ENCODE data around the gene LRP5. TPM values are rescaled to one million over a fixed set of nuclear protein-coding genes. Genes with fewer than 3 reads are reported as not detected.
"Not testable (repeated sequence)": the region's sequence is repeated elsewhere in the genome, so short reads cannot be mapped to it uniquely, and the experiment has no call there.

LRP5 gene
- total RNA-seq, 4 donors from 2014 or later, result 22.3 to 43.2 (median 33.8) TPM

DNA sequence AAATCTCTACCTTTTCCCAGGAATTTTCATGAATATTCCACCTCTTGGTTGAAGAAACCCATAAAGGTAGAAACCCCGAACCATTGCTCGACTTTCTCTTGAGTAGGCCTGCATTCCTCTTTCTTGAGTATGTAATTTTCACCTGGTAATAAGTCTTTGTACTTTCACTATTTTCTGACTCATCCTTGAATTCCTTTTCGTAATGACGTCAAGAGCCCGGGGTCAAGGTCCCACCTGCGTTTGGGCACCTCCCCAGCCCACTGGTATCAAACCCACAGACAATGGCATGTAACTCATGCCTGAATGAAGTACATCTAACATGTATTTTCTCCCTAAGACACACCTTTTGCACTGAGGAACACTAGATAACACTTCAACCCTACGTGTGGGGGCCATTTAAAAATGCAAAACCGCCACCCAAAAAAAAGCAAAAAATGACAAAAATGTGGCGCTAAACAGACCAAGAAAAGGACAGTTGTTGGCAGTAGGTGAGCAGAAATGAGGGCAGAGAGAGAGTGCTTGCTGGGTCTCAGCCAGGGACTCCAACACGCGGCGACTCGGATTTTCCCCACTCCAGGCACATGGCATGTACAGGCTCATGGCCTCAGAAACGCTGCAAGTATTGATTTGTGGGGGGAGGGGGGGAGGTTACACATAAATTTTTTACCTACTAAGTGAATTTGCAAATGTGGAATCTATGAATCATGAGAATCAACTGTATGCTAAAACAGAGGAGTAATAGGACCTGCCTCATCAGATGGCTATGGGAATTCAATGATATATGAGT is 36.5 kb upstream of the LRP5 start:
- no peak for DNase-seq (ENCODE audit: low spot score in 2 of 2)
- Histone ChIP-seq H3K4me3 (no peak overlapping the region), H3K36me3 (no peaks in the 10 kb centered on the region), H3K27me3 (no peaks in the 10 kb centered on the region), H3K9me3 (no peaks in the 10 kb centered on the region), H3K4me1 (peaks cover 0 to 13% (median 6%) of the 10 kb centered on the region in 4 donors), H3K27ac (no peak overlapping the region)
- WGBS, 2 donors, result 89 to 90% methylated on average over 14 of the region's 14 CpGs
- TF ChIP-seq POLR2A (IDR thresholded peaks at IDR 0.05), result no peak
- TF ChIP-seq, protein P1, sequence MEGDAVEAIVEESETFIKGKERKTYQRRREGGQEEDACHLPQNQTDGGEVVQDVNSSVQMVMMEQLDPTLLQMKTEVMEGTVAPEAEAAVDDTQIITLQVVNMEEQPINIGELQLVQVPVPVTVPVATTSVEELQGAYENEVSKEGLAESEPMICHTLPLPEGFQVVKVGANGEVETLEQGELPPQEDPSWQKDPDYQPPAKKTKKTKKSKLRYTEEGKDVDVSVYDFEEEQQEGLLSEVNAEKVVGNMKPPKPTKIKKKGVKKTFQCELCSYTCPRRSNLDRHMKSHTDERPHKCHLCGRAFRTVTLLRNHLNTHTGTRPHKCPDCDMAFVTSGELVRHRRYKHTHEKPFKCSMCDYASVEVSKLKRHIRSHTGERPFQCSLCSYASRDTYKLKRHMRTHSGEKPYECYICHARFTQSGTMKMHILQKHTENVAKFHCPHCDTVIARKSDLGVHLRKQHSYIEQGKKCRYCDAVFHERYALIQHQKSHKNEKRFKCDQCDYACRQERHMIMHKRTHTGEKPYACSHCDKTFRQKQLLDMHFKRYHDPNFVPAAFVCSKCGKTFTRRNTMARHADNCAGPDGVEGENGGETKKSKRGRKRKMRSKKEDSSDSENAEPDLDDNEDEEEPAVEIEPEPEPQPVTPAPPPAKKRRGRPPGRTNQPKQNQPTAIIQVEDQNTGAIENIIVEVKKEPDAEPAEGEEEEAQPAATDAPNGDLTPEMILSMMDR (IDR thresholded peaks at IDR 0.05), result no peak
- no peak for TF ChIP-seq EP300 (IDR thresholded peaks at IDR 0.05)

DNA sequence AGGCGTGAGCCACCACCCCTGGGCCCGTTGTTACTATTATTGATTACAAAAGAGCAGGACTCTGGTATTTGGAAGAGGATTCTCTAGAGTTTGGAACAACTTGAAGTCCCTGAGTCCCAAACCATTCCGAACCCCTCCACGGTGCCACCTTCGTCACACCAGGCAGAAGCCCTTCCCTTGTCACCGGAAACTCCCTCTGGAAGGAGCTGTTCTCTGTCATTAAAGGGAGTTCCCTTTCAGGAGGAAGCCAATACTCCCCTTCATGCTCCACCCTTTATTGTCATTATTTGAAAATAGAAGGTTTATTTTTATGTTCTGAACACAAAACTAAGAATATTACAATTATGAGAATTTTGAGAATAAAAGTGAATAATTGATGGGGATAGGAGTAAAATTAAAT is 35.5 kb upstream of the LRP5 start:
- 84 to 87% methylated on average over 6 of the region's 6 CpGs for WGBS, 2 donors

DNA sequence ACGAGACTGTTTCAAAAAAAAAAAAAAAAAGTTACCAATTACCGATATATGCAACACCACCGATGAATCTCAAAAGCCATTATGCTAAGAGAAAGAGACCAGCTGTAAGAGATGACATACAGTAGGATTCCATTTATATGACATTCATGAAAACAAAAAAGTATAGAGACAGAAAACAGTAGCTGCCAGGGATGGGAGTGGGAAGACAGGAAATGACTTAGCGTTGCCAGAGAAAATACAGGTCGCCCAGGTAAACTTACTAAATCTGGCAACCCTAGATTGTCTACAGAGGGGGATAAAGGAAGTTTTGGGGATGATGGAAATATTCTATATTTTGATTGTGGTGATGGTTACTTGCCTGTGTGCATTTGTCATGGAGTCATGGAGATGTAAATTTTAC is 32.7 kb upstream of the LRP5 start:
- Histone ChIP-seq H3K4me1 (no peaks in the 10 kb centered on the region), H3K9me3 (no peaks in the 10 kb centered on the region), H3K4me3 (no peak overlapping the region), H3K36me3 (no peaks in the 10 kb centered on the region), H3K27me3 (no peaks in the 10 kb centered on the region), H3K27ac (no peak overlapping the region)
- 65 to 71% methylated on average over 5 of the region's 5 CpGs for WGBS, 2 donors
- DNase-seq (ENCODE audit: low spot score in 2 of 2), result no peak
- TF ChIP-seq POLR2A (IDR thresholded peaks at IDR 0.05), result no peak
- no peak for TF ChIP-seq EP300 (IDR thresholded peaks at IDR 0.05)
- TF ChIP-seq, protein P1 (IDR thresholded peaks at IDR 0.05), result no peak

More for the DNA sequence above, 35.5 kb upstream of the LRP5 start:
- DNase-seq (ENCODE audit: low spot score in 2 of 2), result no peak
- no peak for TF ChIP-seq POLR2A (IDR thresholded peaks at IDR 0.05)
- Histone ChIP-seq H3K27me3 (no peaks in the 10 kb centered on the region), H3K4me1 (peaks cover 0 to 11% (median 5%) of the 10 kb centered on the region in 4 donors), H3K36me3 (no peaks in the 10 kb centered on the region), H3K4me3 (no peak overlapping the region), H3K9me3 (no peaks in the 10 kb centered on the region), H3K27ac (no peak overlapping the region)

DNA sequence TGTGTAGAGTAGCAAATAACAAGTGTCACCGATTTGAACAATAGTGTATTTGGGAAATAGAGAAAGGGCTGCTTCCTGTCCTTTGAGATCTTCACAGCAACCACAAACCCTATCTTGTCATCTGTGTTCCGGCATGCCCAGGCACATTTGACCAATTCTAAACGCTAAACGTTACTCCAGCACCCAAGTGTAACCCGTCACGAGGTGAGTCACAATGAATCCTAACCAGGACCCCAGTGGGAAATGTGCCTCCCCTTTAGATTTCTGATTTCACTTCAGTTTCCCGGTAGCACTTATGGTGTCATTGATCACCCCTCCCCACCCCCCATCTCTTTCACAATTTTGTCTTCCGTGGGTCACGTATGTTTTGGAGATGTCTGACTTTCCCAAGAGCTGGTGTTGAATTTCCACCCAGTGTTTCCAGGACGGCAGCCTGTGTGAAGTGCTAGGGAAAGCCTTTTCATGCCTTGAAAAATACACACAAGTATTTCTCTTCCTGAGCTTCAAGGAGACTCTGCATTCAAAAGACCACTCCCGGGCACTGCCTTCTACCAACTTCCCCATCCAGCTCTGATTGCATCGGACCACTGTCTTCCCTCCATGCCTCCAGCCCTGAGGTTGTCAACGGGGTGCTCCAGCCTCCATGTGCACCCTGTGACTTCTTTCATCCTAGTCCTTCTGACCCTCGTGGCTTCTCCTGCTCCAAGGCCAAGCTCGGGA is 30.1 kb upstream of the LRP5 start:
- Histone ChIP-seq H3K27ac (no peak overlapping the region), H3K36me3 (no peaks in the 10 kb centered on the region), H3K9me3 (no peaks in the 10 kb centered on the region), H3K4me3 (no peak overlapping the region), H3K4me1 (no peaks in the 10 kb centered on the region), H3K27me3 (no peaks in the 10 kb centered on the region)
- 61 to 68% methylated on average over 15 of the region's 15 CpGs for WGBS, 2 donors
- TF ChIP-seq, protein P1 (IDR thresholded peaks at IDR 0.05), result no peak
- no peak for TF ChIP-seq POLR2A (IDR thresholded peaks at IDR 0.05)
- no peak for TF ChIP-seq EP300 (IDR thresholded peaks at IDR 0.05)
- DNase-seq (ENCODE audit: low spot score in 2 of 2), result no peak

DNA sequence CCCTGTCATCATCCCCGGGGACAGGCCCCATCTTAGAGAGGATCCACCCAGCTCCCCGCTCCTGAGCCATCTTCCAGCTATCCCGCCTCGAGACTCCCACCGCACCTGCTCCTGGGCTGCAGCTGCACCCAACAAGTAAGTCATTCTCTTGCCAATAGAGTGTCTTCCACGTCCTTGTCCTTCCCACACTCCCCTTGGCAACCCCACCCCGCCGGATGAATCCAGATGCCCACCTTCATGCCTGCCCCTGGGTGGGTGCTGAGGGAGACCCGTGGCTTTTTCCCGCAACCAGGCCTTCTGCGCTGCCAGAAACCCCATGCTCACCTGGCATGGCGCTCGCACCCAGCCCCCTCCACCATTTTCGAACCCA is 29.5 kb upstream of the LRP5 start:
- Histone ChIP-seq H3K27me3 (no peaks in the 10 kb centered on the region), H3K4me1 (no peaks in the 10 kb centered on the region), H3K9me3 (no peaks in the 10 kb centered on the region), H3K4me3 (no peak overlapping the region), H3K27ac (no peak overlapping the region), H3K36me3 (no peaks in the 10 kb centered on the region)
- no peak for TF ChIP-seq POLR2A (IDR thresholded peaks at IDR 0.05)
- TF ChIP-seq, protein P1 (IDR thresholded peaks at IDR 0.05), result no peak
- TF ChIP-seq EP300 (IDR thresholded peaks at IDR 0.05), result no peak
- WGBS, 2 donors, result 92 to 93% methylated on average over 14 of the region's 14 CpGs
- DNase-seq (ENCODE audit: low spot score in 2 of 2), result no peak

DNA sequence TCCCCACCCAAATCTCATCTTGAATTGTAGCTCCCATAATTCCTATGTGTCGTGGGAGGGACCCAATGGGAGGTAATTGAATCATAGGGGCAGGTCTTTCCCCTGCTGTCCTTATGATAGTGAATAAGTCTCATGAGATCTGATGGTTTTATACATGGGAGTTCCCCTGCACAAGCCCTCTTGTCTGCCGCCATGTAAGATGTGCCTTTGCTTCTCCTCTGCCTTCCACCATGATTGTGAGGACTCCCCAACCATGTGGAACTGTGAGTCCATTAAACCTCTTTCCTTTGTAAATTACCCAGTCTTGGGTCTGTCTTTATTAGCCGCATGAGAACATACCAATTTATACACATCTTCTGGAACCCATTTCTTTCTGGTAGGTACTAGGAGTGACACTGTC is 27.8 kb upstream of the LRP5 start:
- H3K27me3 ChIP-seq; H3K4me3 ChIP-seq; H3K9me3 ChIP-seq; H3K36me3 ChIP-seq; H3K27ac ChIP-seq; H3K4me1 ChIP-seq; DNase-seq (ENCODE audit: low spot score in 2 of 2): not testable (repeated sequence)
- 95 to 96% methylated on average over 3 of the region's 3 CpGs for WGBS, 2 donors
